Measurements from ENCODE around the gene ETNK2.

ETNK2 gene

GRCh38 chr1:204151552-204152309, at the start of gene ETNK2:
Gene ETNK2, minus strand, starts transcription at chr1:204152044. Its CDS starts 192 bp downstream, at chr1:204151852.
- H3K4me1 Mint-ChIP-seq: peaks cover 11% of the 10 kb centered on the region
- DNase-seq: peak; percentile 82
- H3K9me3 Mint-ChIP-seq: no peaks in the 10 kb centered on the region
- H3K27ac Mint-ChIP-seq: no peak within 1 kb of the TSS
- H3K36me3 Mint-ChIP-seq (ENCODE audit: low read depth): no peaks in the 10 kb centered on the region
- H3K4me3 Mint-ChIP-seq: peak within 1 kb of the TSS; percentile 83
- peaks cover 52% of the 10 kb centered on the region for H3K27me3 Mint-ChIP-seq (ENCODE audit: low read depth, poor library complexity)
- TF ChIP-seq CTCF (IDR thresholded peaks at IDR 0.05): no peak

- Mint-ChIP-seq H3K4me1 (peaks cover 3% of the 10 kb centered on the region), H3K27ac (peak overlapping the region; percentile 8), H3K36me3 (ENCODE audit: low read depth) (no peaks in the 10 kb centered on the region), H3K27me3 (ENCODE audit: low read depth, poor library complexity) (peaks cover 84% of the 10 kb centered on the region), H3K9me3 (no peaks in the 10 kb centered on the region), H3K4me3 (no peak overlapping the region)
- no peak for DNase-seq
- no peak for TF ChIP-seq CTCF (IDR thresholded peaks at IDR 0.05)
These were observed 49.6 kb upstream of the ETNK2 start for GRCh38 chr1:204201348-204202040.

GRCh38 chr1:204199579-204199978, 47.7 kb upstream of the ETNK2 start:
- no peak overlapping the region for H3K4me3 Mint-ChIP-seq
- peaks cover 4% of the 10 kb centered on the region for H3K4me1 Mint-ChIP-seq
- peaks cover 81% of the 10 kb centered on the region for H3K27me3 Mint-ChIP-seq (ENCODE audit: low read depth, poor library complexity)

GRCh38 chr1:204198348-204199340, 46.8 kb upstream of the ETNK2 start:
- Mint-ChIP-seq H3K36me3 (ENCODE audit: low read depth) (no peaks in the 10 kb centered on the region), H3K4me3 (no peak overlapping the region), H3K27me3 (ENCODE audit: low read depth, poor library complexity) (peaks cover 81% of the 10 kb centered on the region), H3K27ac (no peak overlapping the region), H3K9me3 (no peaks in the 10 kb centered on the region), H3K4me1 (peaks cover 4% of the 10 kb centered on the region)
- DNase-seq: no peak
- TF ChIP-seq CTCF (IDR thresholded peaks at IDR 0.05): no peak

More at GRCh38 chr1:204199579-204199978, 47.7 kb upstream of the ETNK2 start:
- no peak for DNase-seq
- H3K36me3 Mint-ChIP-seq (ENCODE audit: low read depth): no peaks in the 10 kb centered on the region
- no peak for TF ChIP-seq CTCF (IDR thresholded peaks at IDR 0.05)
- no peaks in the 10 kb centered on the region for H3K9me3 Mint-ChIP-seq
- H3K27ac Mint-ChIP-seq: no peak overlapping the region

- DNase-seq: no peak
- H3K36me3 Mint-ChIP-seq (ENCODE audit: low read depth): no peaks in the 10 kb centered on the region
- H3K4me3 Mint-ChIP-seq: no peak overlapping the region
- no peak overlapping the region for H3K27ac Mint-ChIP-seq
- peaks cover 4% of the 10 kb centered on the region for H3K4me1 Mint-ChIP-seq
- no peak for TF ChIP-seq CTCF (IDR thresholded peaks at IDR 0.05)
- no peaks in the 10 kb centered on the region for H3K9me3 Mint-ChIP-seq
- H3K27me3 Mint-ChIP-seq (ENCODE audit: low read depth, poor library complexity): peaks cover 81% of the 10 kb centered on the region
These were observed 45.2 kb upstream of the ETNK2 start for GRCh38 chr1:204197068-204197467.

Measured in nephron progenitor cell (in vitro differentiated cells).